Breast epithelium (tissue), 3 donors: ENCODE results near the gene BMAL2.

Source experiments
- CTCF ChIP-seq, 3 donors: fragments of 450-650 bp; IDR thresholded peaks; one replicate each; pipeline ENCODE4 v1.5.1; 2016 to 2017; ENCODE audit warnings: antibody characterized with exemption in 3 of 3, mild to moderate bottlenecking in 3 of 3, moderate library complexity in 3 of 3
- POLR2A ChIP-seq: fragments of 450-650 bp; IDR thresholded peaks from one replicate; pipeline ENCODE4 v1.6.1; 2016; ENCODE audit warnings: antibody characterized with exemption, mild to moderate bottlenecking, moderate library complexity

GRCh38 chr12:27334721-27335082 is 2.1 kb downstream of the BMAL2 start:
- TF ChIP-seq CTCF (IDR thresholded peaks at IDR 0.05): no peak
- TF ChIP-seq POLR2A: no peak
